HL-60 (cell line): Measurements from ENCODE around the gene CCDC142.

Experiments
- DNase-seq, 2 experiments: peaks; one replicate each; pipeline ENCODE4 v3.0.0-alpha.2; 2010 to 2020; ENCODE audit warnings: low read depth in 1 of 2, low spot score in 1 of 2
- H3K27ac ChIP-seq: fragments of 250-450 bp; sonication (Bioruptor Pico); replicated peaks from 2 replicates; pipeline ENCODE4 v1.5.1; 2020; ENCODE audit warnings: mild to moderate bottlenecking, moderate library complexity
- H3K27me3 ChIP-seq: fragments of 250-450 bp; sonication (Bioruptor Pico); 2 replicates; pipeline ENCODE4 v1.5.1; 2021; ENCODE audit warnings: mild to moderate bottlenecking, moderate library complexity; ENCODE audit not compliant: insufficient read depth, poor library complexity, severe bottlenecking
- H3K4me3 ChIP-seq: replicated peaks from 2 replicates; pipeline ENCODE4 v1.5.1; 2011; ENCODE audit warnings: mild to moderate bottlenecking, control low read depth, low read length; ENCODE audit not compliant: insufficient read depth
- GABPA ChIP-seq: IDR thresholded peaks from 2 replicates; pipeline ENCODE4 v1.6.1; 2012; ENCODE audit warnings: low read depth
- POLR2AphosphoS5 ChIP-seq: IDR thresholded peaks from 2 replicates; pipeline ENCODE4 v1.6.1; 2012; ENCODE audit warnings: low read depth
- SPI1 ChIP-seq: IDR thresholded peaks from 2 replicates; pipeline ENCODE4 v1.6.1; 2012; ENCODE audit warnings: low read depth, mild to moderate bottlenecking, borderline replicate concordance
- TF ChIP-seq, protein P1 (sequence below): IDR thresholded peaks from one replicate; pipeline ENCODE4 v1.5.1; 2011; ENCODE audit warnings: low read length, control low read depth, inconsistent platforms; ENCODE audit not compliant: insufficient read depth
- TF ChIP-seq, protein P2 (sequence below): IDR thresholded peaks from 2 replicates; pipeline ENCODE4 v1.6.1; 2012; ENCODE audit warnings: low read depth; ENCODE audit not compliant: insufficient replicate concordance

The CCDC142 gene

DNA sequence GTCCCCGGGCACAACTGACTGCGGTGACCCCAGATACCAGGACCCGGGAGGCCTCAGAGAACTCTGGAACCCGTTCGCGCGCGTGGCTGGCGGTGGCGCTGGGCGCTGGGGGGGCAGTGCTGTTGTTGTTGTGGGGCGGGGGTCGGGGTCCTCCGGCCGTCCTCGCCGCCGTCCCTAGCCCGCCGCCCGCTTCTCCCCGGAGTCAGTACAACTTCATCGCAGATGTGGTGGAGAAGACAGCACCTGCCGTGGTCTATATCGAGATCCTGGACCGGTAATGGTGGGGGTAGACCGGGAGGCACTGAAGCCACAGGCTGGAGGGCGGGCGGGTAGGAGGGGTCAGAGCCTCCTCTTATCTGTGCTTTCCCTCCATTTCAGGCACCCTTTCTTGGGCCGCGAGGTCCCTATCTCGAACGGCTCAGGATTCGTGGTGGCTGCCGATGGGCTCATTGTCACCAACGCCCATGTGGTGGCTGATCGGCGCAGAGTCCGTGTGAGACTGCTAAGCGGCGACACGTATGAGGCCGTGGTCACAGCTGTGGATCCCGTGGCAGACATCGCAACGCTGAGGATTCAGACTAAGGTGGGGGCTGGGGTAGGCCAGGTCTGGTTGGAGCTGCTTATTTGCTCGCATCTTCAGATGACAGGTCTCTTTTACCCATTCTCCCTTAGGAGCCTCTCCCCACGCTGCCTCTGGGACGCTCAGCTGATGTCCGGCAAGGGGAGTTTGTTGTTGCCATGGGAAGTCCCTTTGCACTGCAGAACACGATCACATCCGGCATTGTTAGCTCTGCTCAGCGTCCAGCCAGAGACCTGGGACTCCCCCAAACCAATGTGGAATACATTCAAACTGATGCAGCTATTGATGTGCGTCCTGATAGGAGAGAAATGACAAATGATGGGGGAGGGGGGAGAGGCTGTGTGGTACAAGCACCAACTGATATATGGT is 47.7 kb upstream of the CCDC142 start:
- TF ChIP-seq, protein P1, sequence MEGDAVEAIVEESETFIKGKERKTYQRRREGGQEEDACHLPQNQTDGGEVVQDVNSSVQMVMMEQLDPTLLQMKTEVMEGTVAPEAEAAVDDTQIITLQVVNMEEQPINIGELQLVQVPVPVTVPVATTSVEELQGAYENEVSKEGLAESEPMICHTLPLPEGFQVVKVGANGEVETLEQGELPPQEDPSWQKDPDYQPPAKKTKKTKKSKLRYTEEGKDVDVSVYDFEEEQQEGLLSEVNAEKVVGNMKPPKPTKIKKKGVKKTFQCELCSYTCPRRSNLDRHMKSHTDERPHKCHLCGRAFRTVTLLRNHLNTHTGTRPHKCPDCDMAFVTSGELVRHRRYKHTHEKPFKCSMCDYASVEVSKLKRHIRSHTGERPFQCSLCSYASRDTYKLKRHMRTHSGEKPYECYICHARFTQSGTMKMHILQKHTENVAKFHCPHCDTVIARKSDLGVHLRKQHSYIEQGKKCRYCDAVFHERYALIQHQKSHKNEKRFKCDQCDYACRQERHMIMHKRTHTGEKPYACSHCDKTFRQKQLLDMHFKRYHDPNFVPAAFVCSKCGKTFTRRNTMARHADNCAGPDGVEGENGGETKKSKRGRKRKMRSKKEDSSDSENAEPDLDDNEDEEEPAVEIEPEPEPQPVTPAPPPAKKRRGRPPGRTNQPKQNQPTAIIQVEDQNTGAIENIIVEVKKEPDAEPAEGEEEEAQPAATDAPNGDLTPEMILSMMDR = no peak
- TF ChIP-seq POLR2AphosphoS5 = 0 out of 2 replicates have a peak, but pooled peaks have one; percentile 22
- Histone ChIP-seq H3K4me3 (peak overlapping the region; percentile 96), H3K27me3 (no peaks in the 10 kb centered on the region), H3K27ac (peak overlapping the region; percentile 93)
- peak in 1 of 2 experiments; percentile 52 for DNase-seq

DNA sequence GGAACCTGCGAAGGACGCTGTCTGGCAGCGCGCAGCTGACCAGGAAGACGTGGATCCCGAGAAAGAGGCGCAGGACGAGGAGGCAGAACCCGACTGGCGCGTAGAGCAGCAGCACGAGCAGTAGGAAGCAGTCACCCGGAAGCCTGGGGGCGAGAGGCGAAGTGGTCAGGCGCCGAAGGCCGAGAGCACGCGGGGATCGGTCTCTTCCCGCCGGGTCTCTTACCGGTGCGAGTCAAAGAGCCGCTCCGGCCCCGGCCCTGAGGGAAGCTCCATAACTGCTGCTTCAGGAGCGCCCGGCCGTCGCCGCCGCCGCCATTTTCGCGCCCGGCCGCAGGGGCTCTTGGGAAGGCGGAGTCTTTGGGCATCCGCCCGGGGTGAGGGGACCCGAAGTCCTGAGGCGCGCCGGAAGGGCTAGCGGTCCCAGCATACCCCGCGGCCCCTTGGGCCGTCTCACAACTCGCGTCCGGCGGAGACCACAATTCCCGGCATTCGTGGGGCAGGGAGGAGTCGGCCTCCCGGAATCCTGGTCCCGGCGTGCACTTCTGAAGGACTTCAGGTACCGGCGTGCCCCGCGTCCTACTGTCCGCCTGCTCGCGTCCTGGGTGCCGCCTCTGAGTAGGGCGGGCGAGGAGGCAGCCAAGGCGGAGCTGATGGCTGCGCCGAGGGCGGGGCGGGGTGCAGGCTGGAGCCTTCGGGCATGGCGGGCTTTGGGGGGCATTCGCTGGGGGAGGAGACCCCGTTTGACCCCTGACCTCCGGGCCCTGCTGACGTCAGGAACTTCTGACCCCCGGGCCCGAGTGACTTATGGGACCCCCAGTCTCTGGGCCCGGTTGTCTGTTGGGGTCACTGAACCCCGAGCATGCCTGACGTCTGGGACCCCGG is 46.8 kb upstream of the CCDC142 start, which contains the start of the genes AUP1 and HTRA2:
Gene AUP1 (minus strand): TSS at position 350 of the 882 bp plus-strand sequence. CDS start 77 bp downstream, at position 273.
Gene HTRA2 (plus strand): TSS at position 577 of the 882 bp plus-strand sequence. CDS start 74 bp downstream, at position 651.
- TF ChIP-seq POLR2AphosphoS5 = peak; percentile 93
- TF ChIP-seq SPI1 = no peak
- TF ChIP-seq, protein P2, sequence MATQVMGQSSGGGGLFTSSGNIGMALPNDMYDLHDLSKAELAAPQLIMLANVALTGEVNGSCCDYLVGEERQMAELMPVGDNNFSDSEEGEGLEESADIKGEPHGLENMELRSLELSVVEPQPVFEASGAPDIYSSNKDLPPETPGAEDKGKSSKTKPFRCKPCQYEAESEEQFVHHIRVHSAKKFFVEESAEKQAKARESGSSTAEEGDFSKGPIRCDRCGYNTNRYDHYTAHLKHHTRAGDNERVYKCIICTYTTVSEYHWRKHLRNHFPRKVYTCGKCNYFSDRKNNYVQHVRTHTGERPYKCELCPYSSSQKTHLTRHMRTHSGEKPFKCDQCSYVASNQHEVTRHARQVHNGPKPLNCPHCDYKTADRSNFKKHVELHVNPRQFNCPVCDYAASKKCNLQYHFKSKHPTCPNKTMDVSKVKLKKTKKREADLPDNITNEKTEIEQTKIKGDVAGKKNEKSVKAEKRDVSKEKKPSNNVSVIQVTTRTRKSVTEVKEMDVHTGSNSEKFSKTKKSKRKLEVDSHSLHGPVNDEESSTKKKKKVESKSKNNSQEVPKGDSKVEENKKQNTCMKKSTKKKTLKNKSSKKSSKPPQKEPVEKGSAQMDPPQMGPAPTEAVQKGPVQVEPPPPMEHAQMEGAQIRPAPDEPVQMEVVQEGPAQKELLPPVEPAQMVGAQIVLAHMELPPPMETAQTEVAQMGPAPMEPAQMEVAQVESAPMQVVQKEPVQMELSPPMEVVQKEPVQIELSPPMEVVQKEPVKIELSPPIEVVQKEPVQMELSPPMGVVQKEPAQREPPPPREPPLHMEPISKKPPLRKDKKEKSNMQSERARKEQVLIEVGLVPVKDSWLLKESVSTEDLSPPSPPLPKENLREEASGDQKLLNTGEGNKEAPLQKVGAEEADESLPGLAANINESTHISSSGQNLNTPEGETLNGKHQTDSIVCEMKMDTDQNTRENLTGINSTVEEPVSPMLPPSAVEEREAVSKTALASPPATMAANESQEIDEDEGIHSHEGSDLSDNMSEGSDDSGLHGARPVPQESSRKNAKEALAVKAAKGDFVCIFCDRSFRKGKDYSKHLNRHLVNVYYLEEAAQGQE = peak; percentile 67
- TF ChIP-seq, protein P1 = no peak
- TF ChIP-seq GABPA = peak; percentile 87
- H3K27ac ChIP-seq = peak within 1 kb of the TSS; percentile 93
- peak; percentile 94 to 99 for DNase-seq
- H3K4me3 ChIP-seq = peak within 1 kb of the TSS; percentile 96
- no peaks in the 10 kb centered on the region for H3K27me3 ChIP-seq

DNA sequence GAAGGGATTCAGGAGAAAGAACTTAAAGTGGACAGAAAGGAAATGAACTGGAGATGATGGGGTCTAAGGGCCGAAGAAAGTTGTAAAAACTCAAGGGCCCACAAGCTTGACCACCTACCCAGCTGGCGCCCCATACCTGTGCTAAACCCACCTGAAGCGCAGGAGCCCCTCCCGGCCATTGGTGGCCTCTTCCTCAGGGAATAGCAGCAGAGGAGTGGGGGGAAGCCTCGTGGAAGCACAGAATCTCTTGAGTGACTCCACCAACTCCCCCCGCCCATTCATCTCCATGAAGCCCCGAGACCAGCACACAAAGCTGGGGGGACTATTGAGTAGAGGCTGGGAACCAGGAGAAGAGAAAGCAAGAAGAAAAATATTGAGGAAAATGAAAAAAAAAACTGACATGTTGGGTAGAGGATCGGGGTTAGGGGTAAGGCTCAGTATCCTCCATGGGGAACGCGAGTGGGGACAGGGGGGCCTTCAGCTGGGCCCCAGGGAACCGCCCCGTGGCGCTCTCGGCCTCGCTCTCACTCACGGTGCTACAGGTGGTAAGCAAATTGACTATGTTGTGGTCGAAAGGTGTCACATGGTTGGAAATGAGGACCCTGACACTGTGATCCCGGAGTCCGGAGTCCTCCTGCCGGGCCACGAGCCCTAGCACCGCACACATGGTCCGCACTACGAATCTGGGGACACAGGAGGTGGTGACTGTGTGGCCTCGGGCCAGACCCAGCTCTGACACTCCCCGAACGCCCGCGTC is 46.0 kb upstream of the CCDC142 start:
- H3K4me3 ChIP-seq = peak overlapping the region; percentile 96
- no peak for DNase-seq
- no peak for TF ChIP-seq GABPA
- TF ChIP-seq, protein P1 = no peak
- TF ChIP-seq POLR2AphosphoS5 = no peak
- TF ChIP-seq, protein P2 = no peak
- TF ChIP-seq SPI1 = no peak

More for the DNA sequence above, 46.0 kb upstream of the CCDC142 start:
- H3K27me3 ChIP-seq = no peaks in the 10 kb centered on the region
- H3K27ac ChIP-seq = peak overlapping the region; percentile 93
